PFSK-1 (cell line): ENCODE data around the gene ACOX3.

ENCODE experiments used
- POLR2AphosphoS5 ChIP-seq: IDR thresholded peaks from 2 replicates; pipeline ENCODE4 v1.6.1; 2012; ENCODE audit warnings: low read depth, mild to moderate bottlenecking, control low read depth, low read length, moderate library complexity
- REST ChIP-seq, 2 experiments: IDR thresholded peaks; 2 replicates each; pipeline versions ENCODE4 v1.6.1 to v1.8.0; 2011 to 2012; ENCODE audit warnings: low read depth in 2 of 2, low read length in 2 of 2, control low read depth in 1 of 2, inconsistent platforms in 1 of 2, mild to moderate bottlenecking in 1 of 2, moderate library complexity in 1 of 2; ENCODE audit not compliant: insufficient read depth in 1 of 2
- SIN3A ChIP-seq: IDR thresholded peaks from 2 replicates; pipeline ENCODE4 v1.6.1; 2012; ENCODE audit warnings: mild to moderate bottlenecking, low read length, moderate library complexity, borderline replicate concordance; ENCODE audit not compliant: insufficient read depth
- TAF1 ChIP-seq: IDR thresholded peaks from 2 replicates; pipeline ENCODE4 v1.6.1; 2012; ENCODE audit warnings: low read length, control low read depth, borderline replicate concordance; ENCODE audit not compliant: insufficient read depth

DNA sequence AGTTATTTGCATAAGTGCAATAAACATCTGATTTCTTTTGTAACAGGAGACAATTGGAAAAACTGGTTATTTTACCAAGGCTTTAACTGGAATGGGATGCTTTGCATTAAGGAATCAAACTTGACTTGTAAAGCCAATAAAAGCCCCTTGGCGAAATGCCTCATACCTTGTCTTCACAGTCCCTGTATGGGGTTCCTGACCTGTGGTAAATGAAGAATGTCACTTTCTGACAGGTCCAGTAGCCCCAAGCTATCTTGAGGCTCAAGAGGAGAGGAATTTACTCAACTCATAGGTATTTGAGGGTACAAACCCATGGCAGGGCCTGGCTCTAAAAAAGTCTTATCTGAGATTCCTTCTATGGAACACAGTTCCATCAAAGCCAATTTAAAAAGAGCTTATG, 78.0 kb downstream of the ACOX3 start:
- TF ChIP-seq SIN3A (no peak), REST (IDR thresholded peaks at IDR 0.05; ENCODE audit: insufficient read depth in 1 of 2, low read depth in 2 of 2, low read length in 2 of 2) (no peak), TAF1 (no peak), POLR2AphosphoS5 (no peak)
